ENCODE results near the gene TBPL1. TPM values are rescaled to one million over a fixed set of nuclear protein-coding genes. Genes with fewer than 3 reads are reported as not detected.

The TBPL1 gene
- total RNA-seq, 1 donor from 2014 or later = 17.7 TPM

DNA sequence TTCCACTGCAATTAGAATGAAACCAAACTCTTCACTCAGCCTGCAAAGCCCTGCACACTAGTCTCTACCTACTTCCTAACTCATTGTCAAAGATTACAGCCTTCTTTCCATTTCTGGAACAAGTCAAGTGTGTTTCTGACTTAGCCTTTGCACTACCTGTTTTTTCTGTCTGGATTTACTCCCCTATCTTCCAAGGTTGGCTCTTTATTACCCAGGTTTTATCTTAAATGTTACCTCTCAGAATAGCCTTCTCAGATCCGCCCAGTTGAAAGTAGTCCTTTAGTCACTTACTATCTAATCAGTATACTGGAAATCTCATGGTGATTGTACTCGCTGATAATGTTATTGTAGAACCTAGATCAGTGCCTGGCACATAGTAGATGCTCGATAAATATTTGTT lies 42.7 kb downstream of the TBPL1 start:
- no peak for DNase-seq (ENCODE audit: extremely low spot score in 2 of 2)
- intact Hi-C loops (cut with DNase I) = no loop called here
- TF ChIP-seq POLR2AphosphoS5 (IDR thresholded peaks at IDR 0.05; ENCODE audit: insufficient read depth in 1 of 2, low read depth in 1 of 2) = no peak
- no peak for TF ChIP-seq POLR2A (IDR thresholded peaks at IDR 0.05)
- TF ChIP-seq, protein P1, sequence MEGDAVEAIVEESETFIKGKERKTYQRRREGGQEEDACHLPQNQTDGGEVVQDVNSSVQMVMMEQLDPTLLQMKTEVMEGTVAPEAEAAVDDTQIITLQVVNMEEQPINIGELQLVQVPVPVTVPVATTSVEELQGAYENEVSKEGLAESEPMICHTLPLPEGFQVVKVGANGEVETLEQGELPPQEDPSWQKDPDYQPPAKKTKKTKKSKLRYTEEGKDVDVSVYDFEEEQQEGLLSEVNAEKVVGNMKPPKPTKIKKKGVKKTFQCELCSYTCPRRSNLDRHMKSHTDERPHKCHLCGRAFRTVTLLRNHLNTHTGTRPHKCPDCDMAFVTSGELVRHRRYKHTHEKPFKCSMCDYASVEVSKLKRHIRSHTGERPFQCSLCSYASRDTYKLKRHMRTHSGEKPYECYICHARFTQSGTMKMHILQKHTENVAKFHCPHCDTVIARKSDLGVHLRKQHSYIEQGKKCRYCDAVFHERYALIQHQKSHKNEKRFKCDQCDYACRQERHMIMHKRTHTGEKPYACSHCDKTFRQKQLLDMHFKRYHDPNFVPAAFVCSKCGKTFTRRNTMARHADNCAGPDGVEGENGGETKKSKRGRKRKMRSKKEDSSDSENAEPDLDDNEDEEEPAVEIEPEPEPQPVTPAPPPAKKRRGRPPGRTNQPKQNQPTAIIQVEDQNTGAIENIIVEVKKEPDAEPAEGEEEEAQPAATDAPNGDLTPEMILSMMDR (IDR thresholded peaks at IDR 0.05) = no peak
- no peaks in the 10 kb centered on the region for H3K27me3 ChIP-seq
- no peaks in the 10 kb centered on the region for H3K36me3 ChIP-seq
- no peak overlapping the region for H3K27ac ChIP-seq
- H3K4me1 ChIP-seq = peaks cover 23% of the 10 kb centered on the region
- H3K9me3 ChIP-seq = no peaks in the 10 kb centered on the region
- no peak overlapping the region for H3K4me3 ChIP-seq

DNA sequence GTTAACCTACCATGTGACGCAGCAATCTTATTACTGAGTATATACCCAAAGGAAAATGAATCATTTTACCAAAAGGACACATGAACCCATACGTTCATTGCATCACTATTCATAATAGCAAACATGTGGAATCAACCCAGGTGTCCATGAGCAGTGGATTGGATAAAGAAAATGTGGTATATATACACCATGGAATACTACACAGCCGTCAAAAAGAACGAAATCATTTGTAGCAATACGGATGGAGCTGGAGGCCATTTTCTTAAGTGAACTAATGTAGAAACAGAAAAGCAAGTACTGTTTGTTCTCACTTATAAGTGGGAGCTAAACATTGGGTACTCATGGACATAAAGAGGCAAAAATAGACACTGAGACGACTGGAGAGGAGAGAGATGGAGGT lies 44.2 kb downstream of the TBPL1 start:
- no peaks in the 10 kb centered on the region for H3K27me3 ChIP-seq
- no peak overlapping the region for H3K4me3 ChIP-seq
- H3K27ac ChIP-seq = no peak overlapping the region
- no peaks in the 10 kb centered on the region for H3K9me3 ChIP-seq
- intact Hi-C loops (cut with DNase I) = no loop called here
- no peaks in the 10 kb centered on the region for H3K36me3 ChIP-seq
- TF ChIP-seq POLR2A (IDR thresholded peaks at IDR 0.05) (no peak), POLR2AphosphoS5 (IDR thresholded peaks at IDR 0.05; ENCODE audit: insufficient read depth in 1 of 2, low read depth in 1 of 2) (no peak)
- TF ChIP-seq, protein P1 (IDR thresholded peaks at IDR 0.05) = no peak
- DNase-seq (ENCODE audit: extremely low spot score in 2 of 2) = no peak
- H3K4me1 ChIP-seq = peaks cover 10% of the 10 kb centered on the region

DNA sequence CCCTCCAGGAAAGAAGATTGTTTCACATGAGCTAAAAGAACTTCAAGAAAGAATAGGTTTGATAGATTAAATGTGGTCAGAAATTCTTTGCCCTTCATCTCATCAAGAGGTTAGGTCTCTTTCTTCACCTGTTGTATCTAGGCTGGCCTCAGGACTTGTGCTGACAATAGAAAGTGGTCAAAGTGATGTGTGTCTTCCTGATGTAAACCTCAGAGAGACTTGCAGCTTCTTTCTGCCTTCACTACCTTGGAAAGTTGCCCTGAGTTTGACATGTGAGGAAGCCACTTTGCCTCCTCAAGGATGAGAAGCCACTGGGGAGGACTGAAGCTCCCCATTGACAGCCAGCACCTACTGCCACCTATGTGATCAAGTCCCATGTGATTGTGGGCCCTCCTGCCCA lies 46.3 kb downstream of the TBPL1 start:
- intact Hi-C loops (cut with DNase I) = no loop called here
- Histone ChIP-seq H3K4me3 (no peak overlapping the region), H3K4me1 (no peaks in the 10 kb centered on the region), H3K27me3 (no peaks in the 10 kb centered on the region), H3K27ac (no peak overlapping the region), H3K9me3 (no peaks in the 10 kb centered on the region), H3K36me3 (no peaks in the 10 kb centered on the region)
- no peak for TF ChIP-seq POLR2AphosphoS5 (IDR thresholded peaks at IDR 0.05; ENCODE audit: insufficient read depth in 1 of 2, low read depth in 1 of 2)
- TF ChIP-seq, protein P1 (IDR thresholded peaks at IDR 0.05) = no peak
- no peak for TF ChIP-seq POLR2A (IDR thresholded peaks at IDR 0.05)
- DNase-seq (ENCODE audit: extremely low spot score in 2 of 2) = no peak

DNA sequence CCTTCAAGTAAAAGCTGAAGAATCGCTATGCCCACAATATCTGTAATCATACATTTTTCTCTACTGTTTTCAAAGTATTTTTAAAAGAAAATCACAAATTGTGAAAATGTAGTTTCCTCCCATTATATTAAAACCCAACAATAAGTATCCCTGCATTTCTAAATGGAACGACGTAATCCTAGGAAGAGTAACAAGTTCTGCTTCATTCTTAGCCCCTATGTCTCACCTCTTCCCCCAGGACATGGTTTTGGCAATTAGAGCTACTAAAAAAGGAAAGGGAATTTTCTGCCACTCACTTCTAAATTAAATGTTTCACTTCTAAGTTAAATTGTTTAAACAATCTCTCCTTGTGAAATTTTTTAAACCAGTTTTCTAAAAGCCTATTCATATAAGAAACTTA lies 47.4 kb downstream of the TBPL1 start:
- H3K36me3 ChIP-seq = no peaks in the 10 kb centered on the region
- no peak for TF ChIP-seq POLR2A (IDR thresholded peaks at IDR 0.05)
- TF ChIP-seq, protein P1 (IDR thresholded peaks at IDR 0.05) = no peak
- no peak for TF ChIP-seq POLR2AphosphoS5 (IDR thresholded peaks at IDR 0.05; ENCODE audit: insufficient read depth in 1 of 2, low read depth in 1 of 2)
- no peak for DNase-seq (ENCODE audit: extremely low spot score in 2 of 2)
- no peaks in the 10 kb centered on the region for H3K9me3 ChIP-seq
- no peaks in the 10 kb centered on the region for H3K27me3 ChIP-seq
- no peaks in the 10 kb centered on the region for H3K4me1 ChIP-seq
- H3K4me3 ChIP-seq = no peak overlapping the region
- H3K27ac ChIP-seq = no peak overlapping the region
- intact Hi-C loops (cut with DNase I) = no loop called here

DNA sequence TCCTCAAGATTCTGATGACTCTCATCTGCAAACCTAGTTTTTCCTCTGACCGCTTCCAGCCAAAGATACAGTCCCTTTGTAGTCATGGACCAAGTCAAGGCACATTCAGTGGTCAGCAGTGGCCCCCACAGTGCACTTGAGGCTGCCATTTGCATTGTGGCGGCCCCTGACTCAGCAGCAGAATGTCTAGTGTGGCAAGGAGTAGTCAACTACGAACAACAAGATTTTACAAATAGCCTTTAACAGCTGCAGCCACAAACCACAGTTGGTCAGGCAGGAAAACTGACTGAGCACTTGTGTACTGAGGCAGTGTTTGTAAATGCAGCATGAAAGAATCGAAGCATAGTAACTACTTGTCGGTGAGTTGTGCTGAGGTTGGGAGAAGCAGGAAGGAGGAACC lies 49.8 kb downstream of the TBPL1 start:
- H3K9me3 ChIP-seq = no peaks in the 10 kb centered on the region
- no peak overlapping the region for H3K4me3 ChIP-seq
- TF ChIP-seq POLR2A (IDR thresholded peaks at IDR 0.05) (no peak), POLR2AphosphoS5 (IDR thresholded peaks at IDR 0.05; ENCODE audit: insufficient read depth in 1 of 2, low read depth in 1 of 2) (no peak)
- TF ChIP-seq, protein P1 (IDR thresholded peaks at IDR 0.05) = no peak
- H3K27ac ChIP-seq = no peak overlapping the region
- H3K4me1 ChIP-seq = peaks cover 7% of the 10 kb centered on the region
- no peak for DNase-seq (ENCODE audit: extremely low spot score in 2 of 2)
- no peaks in the 10 kb centered on the region for H3K36me3 ChIP-seq
- no peaks in the 10 kb centered on the region for H3K27me3 ChIP-seq
- intact Hi-C loops (cut with DNase I) = no loop called here
